AG10803 (cell line): Measurements from ENCODE around the gene ANKS1B.

ENCODE experiments used
- DNase-seq: peaks from one replicate; pipeline ENCODE4 v3.0.0; 2010; ENCODE audit warnings: low read depth
- H3K4me3 ChIP-seq: 2 replicates; pipeline ENCODE4 v1.5.1; 2011; ENCODE audit warnings: mild to moderate bottlenecking, low read length, control low read depth
- CTCF ChIP-seq: conservative IDR thresholded peaks from 2 replicates; pipeline ENCODE4 v1.5.1; 2011; ENCODE audit warnings: mild to moderate bottlenecking, low read length, control low read depth, inconsistent platforms

The ANKS1B gene

GRCh38 chr12:99093166-99093565 is 891.6 kb downstream of the ANKS1B start:
- no peak overlapping the region for H3K4me3 ChIP-seq
- no peak for DNase-seq
- TF ChIP-seq CTCF: no peak

GRCh38 chr12:99092100-99092851 is 892.5 kb downstream of the ANKS1B start:
- no peak for TF ChIP-seq CTCF
- no peak overlapping the region for H3K4me3 ChIP-seq
- DNase-seq: no peak

GRCh38 chr12:99087278-99087677 is 897.5 kb downstream of the ANKS1B start:
- TF ChIP-seq CTCF: no peak
- DNase-seq: no peak
- no peak overlapping the region for H3K4me3 ChIP-seq

- no peak overlapping the region for H3K4me3 ChIP-seq
- TF ChIP-seq CTCF: no peak
- no peak for DNase-seq
Observed at GRCh38 chr12:99079811-99080210, 904.9 kb downstream of the ANKS1B start.

- TF ChIP-seq CTCF: no peak
- no peak for DNase-seq
Observed at GRCh38 chr12:99068993-99069747, 915.6 kb downstream of the ANKS1B start.

GRCh38 chr12:99067171-99067785 is 917.5 kb downstream of the ANKS1B start:
- TF ChIP-seq CTCF: no peak
- DNase-seq: no peak
- H3K4me3 ChIP-seq: no peak overlapping the region

More at GRCh38 chr12:99068993-99069747, 915.6 kb downstream of the ANKS1B start:
- no peak overlapping the region for H3K4me3 ChIP-seq
